Thymus (tissue), 11 donors: Measurements from ENCODE around the gene ATP6V0E2. TPM values are rescaled to one million over a fixed set of nuclear protein-coding genes. Genes with fewer than 3 reads are reported as not detected.

Source experiments
- DNase-seq, 9 donors: peaks; one replicate each; pipeline ENCODE4 v3.0.0-alpha.2; 2013; ENCODE audit warnings: low spot score in 9 of 9, low read depth in 6 of 9, missing footprints in 1 of 9
- H3K27ac ChIP-seq, 2 donors: one replicate each; pipeline ENCODE4 v1.5.1; 2013; ENCODE audit warnings: control low read depth in 1 of 2, low read depth in 1 of 2, low read length in 1 of 2, mild to moderate bottlenecking in 1 of 2, moderate library complexity in 1 of 2
- H3K27me3 ChIP-seq, 2 donors: one replicate each; pipeline ENCODE4 v1.5.1; 2013; ENCODE audit warnings: low read length in 1 of 2; ENCODE audit not compliant: control insufficient read depth in 2 of 2, insufficient read depth in 1 of 2
- H3K36me3 ChIP-seq, 2 donors: one replicate each; pipeline ENCODE4 v1.5.1; 2013; ENCODE audit warnings: low read length in 1 of 2, mild to moderate bottlenecking in 1 of 2, moderate library complexity in 1 of 2; ENCODE audit not compliant: control insufficient read depth in 2 of 2, insufficient read depth in 2 of 2
- H3K4me1 ChIP-seq, 2 donors: one replicate each; pipeline ENCODE4 v1.5.1; 2013; ENCODE audit warnings: low read length in 2 of 2; ENCODE audit not compliant: control insufficient read depth in 2 of 2, insufficient read depth in 2 of 2
- H3K4me3 ChIP-seq, 2 donors: one replicate each; pipeline ENCODE4 v1.5.1; 2013; ENCODE audit warnings: low read length in 2 of 2, control low read depth in 1 of 2, mild to moderate bottlenecking in 1 of 2
- H3K9me3 ChIP-seq, 2 donors: one replicate each; pipeline ENCODE4 v1.5.1; 2013; ENCODE audit warnings: low read length in 1 of 2, mild to moderate bottlenecking in 1 of 2; ENCODE audit not compliant: control insufficient read depth in 2 of 2, insufficient read depth in 1 of 2
- WGBS: extraction: QIAGEN DNeasy Blood & Tissue Kit; methylation state at CpG from one replicate; pipeline ENCODE4 v1.1.7; 2013; 5-methylcytosine and 5-hydroxymethylcytosine counted together
- polyA plus RNA-seq: library from polyadenylated mRNA; stranded (reverse); fragments of 200-250 nt; gene quantifications from one replicate; pipeline ENCODE4 v1.2.3, GENCODE V29; 2013
- total RNA-seq: library from RNA; stranded (reverse); fragments of 120-200 nt; gene quantifications from one replicate; pipeline ENCODE4 v1.2.4, GENCODE V29; 2013
- donor health status: healthy.

The ATP6V0E2 gene
- total and polyA plus RNA-seq, 2 donors = 30.5 to 38.9 TPM

GRCh38 chr7:149879271-149879743 lies 5.5 kb downstream of the ATP6V0E2 start:
- Histone ChIP-seq H3K4me1 (peaks cover 0 to 21% of the 10 kb centered on the region in 2 donors), H3K27ac (no peak overlapping the region), H3K4me3 (no peak overlapping the region), H3K36me3 (peaks cover 20 to 30% of the 10 kb centered on the region in 2 donors), H3K9me3 (no peaks in the 10 kb centered on the region), H3K27me3 (peaks cover 0 to under 1% of the 10 kb centered on the region in 2 donors)
- no peak for DNase-seq
- 98% methylated on average over 14 of the region's 14 CpGs for WGBS

GRCh38 chr7:149879766-149880637 lies 6.2 kb downstream of the ATP6V0E2 start:
- peaks cover 0 to 14% of the 10 kb centered on the region in 2 donors for H3K4me1 ChIP-seq
- no peak overlapping the region for H3K4me3 ChIP-seq
- DNase-seq = no peak
- H3K36me3 ChIP-seq = peaks cover 20 to 30% of the 10 kb centered on the region in 2 donors
- 97% methylated on average over 16 of the region's 16 CpGs for WGBS
- H3K27ac ChIP-seq = no peak overlapping the region
- no peaks in the 10 kb centered on the region for H3K27me3 ChIP-seq
- no peaks in the 10 kb centered on the region for H3K9me3 ChIP-seq

- no peak for DNase-seq
- Histone ChIP-seq H3K9me3 (no peaks in the 10 kb centered on the region), H3K27me3 (no peaks in the 10 kb centered on the region), H3K4me1 (peaks cover 0 to 9% of the 10 kb centered on the region in 2 donors), H3K27ac (no peak overlapping the region), H3K36me3 (peaks cover 17 to 26% of the 10 kb centered on the region in 2 donors), H3K4me3 (no peak overlapping the region)
- WGBS = 97% methylated on average over 14 of the region's 14 CpGs
These were observed 7.0 kb downstream of the ATP6V0E2 start for GRCh38 chr7:149880638-149881311.

- 92% methylated on average over 19 of the region's 19 CpGs for WGBS
- peaks cover 0 to 9% of the 10 kb centered on the region in 2 donors for H3K4me1 ChIP-seq
- peaks cover 17 to 22% of the 10 kb centered on the region in 2 donors for H3K36me3 ChIP-seq
- no peak overlapping the region for H3K27ac ChIP-seq
- H3K9me3 ChIP-seq = no peaks in the 10 kb centered on the region
- H3K27me3 ChIP-seq = no peaks in the 10 kb centered on the region
- no peak overlapping the region for H3K4me3 ChIP-seq
- no peak for DNase-seq
These were observed 7.8 kb downstream of the ATP6V0E2 start for GRCh38 chr7:149881328-149882247.

- Histone ChIP-seq H3K4me1 (peaks cover 0 to 9% of the 10 kb centered on the region in 2 donors), H3K27ac (no peak overlapping the region), H3K4me3 (no peak overlapping the region), H3K9me3 (no peaks in the 10 kb centered on the region), H3K36me3 (peaks cover 17 to 20% of the 10 kb centered on the region in 2 donors), H3K27me3 (no peaks in the 10 kb centered on the region)
- WGBS = 94% methylated on average over 11 of the region's 11 CpGs
- DNase-seq = no peak
These were observed 8.7 kb downstream of the ATP6V0E2 start for GRCh38 chr7:149882248-149883047.

GRCh38 chr7:149883048-149883438 lies 9.3 kb downstream of the ATP6V0E2 start:
- Histone ChIP-seq H3K4me1 (peaks cover 0 to 9% of the 10 kb centered on the region in 2 donors), H3K36me3 (peaks cover 13 to 15% of the 10 kb centered on the region in 2 donors), H3K27ac (no peak overlapping the region), H3K4me3 (no peak overlapping the region), H3K9me3 (no peaks in the 10 kb centered on the region), H3K27me3 (no peaks in the 10 kb centered on the region)
- 74% methylated on average over 8 of the region's 8 CpGs for WGBS
- DNase-seq = no peak

- H3K4me1 ChIP-seq = peaks cover 0 to 9% of the 10 kb centered on the region in 2 donors
- 43% methylated on average over 12 of the region's 12 CpGs for WGBS
- H3K4me3 ChIP-seq = no peak overlapping the region
- no peak overlapping the region for H3K27ac ChIP-seq
- H3K36me3 ChIP-seq = peaks cover 12 to 14% of the 10 kb centered on the region in 2 donors
- peak in 1 of 9 donors; percentile 74 for DNase-seq
- H3K9me3 ChIP-seq = no peaks in the 10 kb centered on the region
- no peaks in the 10 kb centered on the region for H3K27me3 ChIP-seq
These were observed 9.7 kb downstream of the ATP6V0E2 start for GRCh38 chr7:149883452-149883861.

- H3K36me3 ChIP-seq = peaks cover 9 to 11% of the 10 kb centered on the region in 2 donors
- WGBS = 97% methylated on average over 4 of the region's 4 CpGs
- peaks cover 0 to 9% of the 10 kb centered on the region in 2 donors for H3K4me1 ChIP-seq
- H3K27ac ChIP-seq = no peak overlapping the region
- no peak overlapping the region for H3K4me3 ChIP-seq
- DNase-seq = no peak
- H3K27me3 ChIP-seq = no peaks in the 10 kb centered on the region
- H3K9me3 ChIP-seq = no peaks in the 10 kb centered on the region
These were observed 10.2 kb downstream of the ATP6V0E2 start for GRCh38 chr7:149884016-149884415.
